HG03575 (cell line): ENCODE measurements around the gene TMEM52.
"Not testable (repeated sequence)": the region's sequence is repeated elsewhere in the genome, so short reads cannot be mapped to it uniquely, and the experiment has no call there.

Experiments used
- ATAC-seq: cut with Tn5 transposase; IDR thresholded peaks from one replicate; pipeline ENCODE4 v1.9.1; 2021; ENCODE audit not compliant: unreplicated experiment, insufficient number of reproducible peaks, low FRiP score; ENCODE audit errors: extremely low read depth

TMEM52 gene

GRCh38 chr1:1948783-1949182 lies 29.7 kb upstream of the TMEM52 start:
- ATAC-seq: no peak

- ATAC-seq: no peak
These were observed 28.4 kb upstream of the TMEM52 start for GRCh38 chr1:1947493-1947892.

GRCh38 chr1:1946540-1946939 lies 27.5 kb upstream of the TMEM52 start:
- ATAC-seq: no peak

- no peak for ATAC-seq
These were observed 26.8 kb upstream of the TMEM52 start for GRCh38 chr1:1945782-1946393.

GRCh38 chr1:1943834-1944570 lies 24.9 kb upstream of the TMEM52 start:
- ATAC-seq: no peak

GRCh38 chr1:1942753-1943656 lies 23.9 kb upstream of the TMEM52 start:
- ATAC-seq: no peak

- no peak for ATAC-seq
These were observed 23.0 kb upstream of the TMEM52 start for GRCh38 chr1:1941868-1942752.

GRCh38 chr1:1941211-1941841 lies 22.2 kb upstream of the TMEM52 start:
- no peak for ATAC-seq

- no peak for ATAC-seq
These were observed 21.0 kb upstream of the TMEM52 start for GRCh38 chr1:1940123-1940425.

- no peak for ATAC-seq
These were observed 20.4 kb upstream of the TMEM52 start for GRCh38 chr1:1939296-1940122.

GRCh38 chr1:1938613-1939295 lies 19.7 kb upstream of the TMEM52 start:
- no peak for ATAC-seq

GRCh38 chr1:1938276-1938573 lies 19.1 kb upstream of the TMEM52 start:
- ATAC-seq: no peak

GRCh38 chr1:1937549-1938275 lies 18.6 kb upstream of the TMEM52 start:
- ATAC-seq: no peak

GRCh38 chr1:1937061-1937460 lies 18.0 kb upstream of the TMEM52 start:
- no peak for ATAC-seq

GRCh38 chr1:1934848-1935247 lies 15.8 kb upstream of the TMEM52 start:
- ATAC-seq: not testable (repeated sequence)

- no peak for ATAC-seq
These were observed 10.8 kb upstream of the TMEM52 start for GRCh38 chr1:1929639-1930545.
